Measurements from ENCODE around the gene CBFA2T3.

- TF ChIP-seq, protein P1, sequence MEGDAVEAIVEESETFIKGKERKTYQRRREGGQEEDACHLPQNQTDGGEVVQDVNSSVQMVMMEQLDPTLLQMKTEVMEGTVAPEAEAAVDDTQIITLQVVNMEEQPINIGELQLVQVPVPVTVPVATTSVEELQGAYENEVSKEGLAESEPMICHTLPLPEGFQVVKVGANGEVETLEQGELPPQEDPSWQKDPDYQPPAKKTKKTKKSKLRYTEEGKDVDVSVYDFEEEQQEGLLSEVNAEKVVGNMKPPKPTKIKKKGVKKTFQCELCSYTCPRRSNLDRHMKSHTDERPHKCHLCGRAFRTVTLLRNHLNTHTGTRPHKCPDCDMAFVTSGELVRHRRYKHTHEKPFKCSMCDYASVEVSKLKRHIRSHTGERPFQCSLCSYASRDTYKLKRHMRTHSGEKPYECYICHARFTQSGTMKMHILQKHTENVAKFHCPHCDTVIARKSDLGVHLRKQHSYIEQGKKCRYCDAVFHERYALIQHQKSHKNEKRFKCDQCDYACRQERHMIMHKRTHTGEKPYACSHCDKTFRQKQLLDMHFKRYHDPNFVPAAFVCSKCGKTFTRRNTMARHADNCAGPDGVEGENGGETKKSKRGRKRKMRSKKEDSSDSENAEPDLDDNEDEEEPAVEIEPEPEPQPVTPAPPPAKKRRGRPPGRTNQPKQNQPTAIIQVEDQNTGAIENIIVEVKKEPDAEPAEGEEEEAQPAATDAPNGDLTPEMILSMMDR (IDR thresholded peaks at IDR 0.05), result no peak
- TF ChIP-seq POLR2A (IDR thresholded peaks at IDR 0.05), result no peak
Observed at GRCh38 chr16:88922826-88923410, 54.1 kb downstream of the CBFA2T3 start.
